ENCODE measurements around the gene TAS2R3.

- TF ChIP-seq CTCF (IDR thresholded peaks at IDR 0.05; ENCODE audit: low read depth, low read length, poor library complexity, severe bottlenecking) (peak; percentile 73), EZH2phosphoT487 (IDR thresholded peaks at IDR 0.05; ENCODE audit: borderline replicate concordance, low read length) (no peak)
These were observed 11.3 kb upstream of the TAS2R3 start for GRCh38 chr7:141752634-141753033.
